GM18870 (cell line): ENCODE results near the gene HFM1.
"Not testable (repeated sequence)": the region's sequence is repeated elsewhere in the genome, so short reads cannot be mapped to it uniquely, and the experiment has no call there.

ENCODE experiments used
- ATAC-seq: cut with Tn5 transposase; IDR thresholded peaks from one replicate; pipeline ENCODE4 v1.9.1; 2021; ENCODE audit warnings: moderate library complexity; ENCODE audit not compliant: unreplicated experiment

Gene HFM1

DNA sequence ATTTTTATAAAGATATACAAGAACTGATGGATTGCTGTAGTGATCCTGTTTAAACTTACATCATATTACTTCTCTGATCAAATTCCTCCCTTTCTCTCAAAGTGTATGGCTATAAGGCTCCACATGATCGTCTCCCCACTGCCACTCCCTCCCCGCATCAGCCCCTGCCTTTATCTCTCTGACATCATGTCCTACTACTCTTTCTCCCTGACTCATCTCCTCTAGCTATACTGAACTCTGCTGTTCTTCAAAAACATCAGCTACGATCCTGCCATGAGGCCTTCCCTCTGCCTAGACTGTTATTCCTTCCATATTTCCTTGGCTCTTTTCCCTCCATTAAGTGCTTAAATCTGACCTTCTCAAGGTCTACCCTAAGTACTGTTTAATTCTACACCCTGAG is 22.8 kb downstream of the HFM1 start:
- no peak for ATAC-seq

DNA sequence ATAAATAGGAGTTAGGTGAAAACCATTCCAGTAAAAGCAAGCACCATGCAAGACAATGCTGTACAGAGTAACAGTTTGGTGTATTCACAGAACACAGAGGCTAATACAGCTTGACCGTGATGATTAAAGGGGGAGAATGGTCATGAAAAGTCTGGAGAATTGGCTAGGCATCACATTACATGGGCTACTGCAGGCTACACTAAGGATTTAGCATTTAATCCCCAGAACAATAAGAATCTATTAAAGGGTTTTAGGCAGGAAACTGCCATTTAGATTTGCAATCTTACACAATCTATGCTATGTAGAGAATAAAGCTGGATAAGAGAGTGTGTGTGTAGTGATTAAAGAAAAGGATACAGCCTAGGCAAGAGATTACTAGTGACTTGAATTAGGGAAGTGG is 30.6 kb downstream of the HFM1 start:
- ATAC-seq: no peak

DNA sequence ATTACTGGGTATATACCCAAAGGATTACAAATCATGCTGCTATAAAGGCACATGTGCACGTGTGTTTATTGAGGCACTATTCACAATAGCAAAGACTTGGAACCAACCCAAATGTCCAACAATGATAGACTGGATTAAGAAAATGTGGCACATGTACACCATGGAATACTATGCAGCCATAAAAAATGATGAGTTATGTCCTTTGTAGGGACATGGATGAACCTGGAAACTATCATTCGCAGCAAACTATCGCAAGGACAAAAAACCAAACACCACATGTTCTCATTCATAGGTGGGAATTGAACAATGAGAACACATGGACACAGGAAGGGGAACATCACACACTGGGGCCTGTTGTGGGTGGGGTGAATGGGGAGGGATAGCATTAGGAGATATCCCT is 32.4 kb downstream of the HFM1 start:
- ATAC-seq: not testable (repeated sequence)

DNA sequence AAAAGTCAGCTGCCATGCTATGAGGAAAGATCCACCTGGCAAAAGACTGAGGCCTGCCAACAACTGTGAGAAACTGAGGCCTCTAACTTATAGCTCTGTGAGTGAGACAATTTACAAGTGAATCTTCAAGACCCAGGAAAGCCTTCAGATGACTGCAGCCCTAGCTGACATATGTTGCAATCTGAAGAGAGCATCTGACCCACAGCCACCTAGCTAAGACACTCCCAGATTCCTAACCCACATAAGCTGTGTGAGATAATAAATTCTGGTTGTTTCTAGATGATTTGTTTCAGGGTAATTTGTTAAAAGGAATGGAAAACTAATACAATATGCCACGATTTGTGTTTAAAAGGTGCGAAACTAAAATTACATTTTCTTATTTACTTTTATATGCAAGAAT is 55.1 kb downstream of the HFM1 start:
- ATAC-seq: no peak

DNA sequence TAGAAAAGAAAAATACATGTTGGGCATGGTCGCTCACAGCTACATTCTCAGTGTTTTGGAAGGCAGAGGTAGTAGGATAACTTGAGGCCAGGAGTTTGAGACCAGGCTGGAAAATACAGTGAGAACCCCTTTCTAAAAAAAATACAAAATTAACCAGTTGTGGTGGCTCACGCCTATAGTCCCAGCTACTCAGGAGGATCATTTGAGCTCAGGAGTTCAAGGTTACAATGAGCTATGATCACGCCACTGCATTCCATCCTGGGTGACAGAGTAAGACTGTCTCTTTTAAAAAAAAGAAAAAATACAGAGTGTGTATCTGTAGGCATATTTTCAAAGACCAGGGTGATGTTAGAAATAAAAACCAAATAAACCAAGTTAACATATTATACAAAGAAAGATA is 57.8 kb downstream of the HFM1 start:
- ATAC-seq: no peak

DNA sequence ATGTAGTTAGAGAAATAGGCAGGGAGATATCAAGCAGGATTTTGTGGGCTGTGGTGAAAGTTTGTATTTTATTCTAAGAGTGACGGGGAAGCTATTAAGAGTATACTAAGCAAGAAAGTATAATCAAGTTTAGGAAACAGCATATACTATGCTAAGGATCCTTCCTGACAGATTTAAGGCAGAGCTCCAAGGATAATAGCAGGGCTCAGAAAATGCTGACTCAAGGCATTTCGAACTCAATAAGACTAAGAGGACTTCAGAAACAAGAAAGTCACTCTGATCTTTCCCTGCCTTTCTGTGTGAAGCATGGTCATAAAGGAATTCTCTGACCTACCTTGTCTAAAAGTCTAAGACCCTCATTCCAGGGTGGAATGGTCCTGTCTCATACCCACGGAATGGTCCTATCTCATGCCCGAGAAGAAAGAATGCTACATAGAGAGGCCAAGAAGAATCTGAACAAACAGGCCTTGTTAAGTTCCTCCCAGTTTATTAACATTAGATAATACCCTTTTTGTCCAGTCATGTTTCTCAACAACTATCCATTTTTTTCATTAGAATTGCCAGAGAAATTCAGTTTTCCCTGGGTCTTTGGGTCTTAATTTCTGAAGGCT is 59.1 kb downstream of the HFM1 start:
- ATAC-seq: no peak

DNA sequence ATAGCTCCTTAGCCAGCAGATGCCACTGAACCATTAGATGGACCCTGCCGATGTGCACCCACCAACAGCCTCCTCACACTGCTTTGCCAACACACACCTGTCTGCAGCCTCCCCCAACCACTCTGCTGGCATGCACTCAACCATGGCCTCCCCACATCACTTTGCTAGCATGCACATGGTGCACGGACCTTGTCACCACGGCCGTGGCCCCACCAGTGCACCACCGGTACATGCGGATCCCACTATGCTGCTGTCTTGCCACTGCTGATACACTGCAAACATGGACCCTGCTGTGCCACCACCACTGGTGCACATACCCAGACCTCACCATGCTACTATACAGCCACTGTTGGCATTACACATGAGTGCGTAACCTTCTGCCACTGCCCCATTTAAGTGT is 66.1 kb downstream of the HFM1 start:
- ATAC-seq: no peak

DNA sequence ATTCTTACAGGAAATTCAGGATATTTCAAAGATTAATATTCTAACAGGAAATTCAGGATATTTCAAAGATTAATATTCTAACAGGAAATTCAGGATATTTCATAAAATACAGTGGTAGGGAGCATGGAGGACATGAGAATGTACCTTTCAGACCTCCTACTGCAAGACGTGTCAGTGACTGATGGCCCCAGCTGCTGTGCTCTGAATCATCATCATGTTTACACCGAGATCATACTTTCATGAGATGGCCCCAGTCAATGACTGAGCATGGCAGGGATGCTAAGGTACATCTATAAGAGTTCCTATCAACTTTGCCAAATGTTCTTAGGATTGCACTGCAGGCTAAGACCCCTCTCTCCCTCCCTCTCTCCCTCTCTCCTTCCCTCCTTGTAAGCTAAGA is 69.0 kb downstream of the HFM1 start:
- ATAC-seq: no peak

DNA sequence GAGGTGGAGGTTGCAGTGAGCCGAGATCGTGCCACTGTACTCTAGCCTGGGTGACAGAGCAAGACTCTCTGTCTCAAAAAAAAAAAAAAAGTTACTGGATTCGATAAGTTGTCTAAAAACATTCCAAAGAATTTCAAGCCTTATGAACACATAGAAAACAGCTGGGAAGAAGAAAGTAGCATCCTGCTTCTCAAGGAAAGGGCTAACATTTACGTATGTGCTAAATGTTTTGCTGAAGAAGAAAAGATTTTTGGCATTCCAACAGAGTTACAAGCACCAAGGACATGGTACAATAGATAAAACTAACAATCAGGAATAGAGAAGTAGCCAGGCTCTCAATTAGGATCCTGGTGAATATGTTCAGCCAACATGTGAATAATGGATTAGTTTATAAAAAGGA is 69.8 kb downstream of the HFM1 start:
- ATAC-seq: no peak

DNA sequence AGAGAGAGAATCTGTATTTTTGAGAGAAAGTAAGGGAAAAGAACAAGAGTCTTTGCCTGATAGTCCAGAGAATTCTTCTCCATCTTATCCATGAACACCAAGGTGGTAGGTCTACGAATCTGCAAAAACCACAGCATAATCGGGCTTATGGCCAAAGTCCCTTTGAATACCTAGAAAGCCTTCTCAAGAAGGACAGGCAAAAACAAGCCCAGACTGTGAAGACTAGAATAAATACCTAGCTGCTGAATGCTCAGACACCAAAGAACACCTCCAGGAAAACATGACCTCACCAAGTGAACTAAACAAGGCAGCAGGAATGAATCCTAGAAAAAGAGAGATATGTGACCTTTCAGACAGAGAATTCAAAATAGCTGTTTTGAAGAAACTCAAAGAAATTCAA is 79.2 kb downstream of the HFM1 start:
- no peak for ATAC-seq

DNA sequence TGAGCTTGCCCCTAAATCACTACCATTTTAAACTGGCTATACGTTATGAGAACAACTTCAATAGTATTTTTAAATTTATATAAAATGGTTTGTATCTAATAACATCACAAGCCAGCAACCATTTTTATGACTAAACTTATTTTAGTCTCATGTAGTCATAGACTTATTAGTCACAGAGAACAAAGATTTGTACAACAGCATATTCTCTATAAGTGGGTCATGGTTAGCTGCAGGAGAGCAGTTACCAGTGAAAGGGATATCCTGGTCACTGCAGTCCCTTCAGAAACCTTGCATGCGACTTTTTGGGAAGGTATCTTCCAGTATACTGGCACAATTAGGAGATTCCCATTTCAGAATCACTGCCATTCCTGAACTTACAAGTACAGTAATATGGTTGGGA is 90.0 kb downstream of the HFM1 start:
- ATAC-seq: no peak

DNA sequence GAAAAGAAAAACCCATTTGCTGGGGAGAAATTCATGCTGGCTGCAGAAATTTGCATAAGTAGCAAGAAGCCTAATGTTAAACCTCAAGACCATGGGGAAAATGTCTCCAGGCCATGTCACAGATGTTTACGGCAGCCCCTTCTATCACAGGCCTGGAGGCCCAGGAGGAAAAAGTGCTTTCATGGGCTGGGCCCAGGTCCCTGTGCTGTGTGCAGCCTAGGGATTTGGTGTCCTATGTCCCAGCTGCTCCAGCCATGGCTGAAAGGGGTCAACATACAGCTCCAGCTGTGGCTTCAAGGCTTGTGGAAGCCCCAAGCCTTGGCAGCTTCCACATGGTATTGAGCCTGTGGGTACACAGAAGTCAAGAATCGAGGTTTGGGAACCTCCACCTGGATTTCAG is 93.0 kb downstream of the HFM1 start:
- no peak for ATAC-seq

DNA sequence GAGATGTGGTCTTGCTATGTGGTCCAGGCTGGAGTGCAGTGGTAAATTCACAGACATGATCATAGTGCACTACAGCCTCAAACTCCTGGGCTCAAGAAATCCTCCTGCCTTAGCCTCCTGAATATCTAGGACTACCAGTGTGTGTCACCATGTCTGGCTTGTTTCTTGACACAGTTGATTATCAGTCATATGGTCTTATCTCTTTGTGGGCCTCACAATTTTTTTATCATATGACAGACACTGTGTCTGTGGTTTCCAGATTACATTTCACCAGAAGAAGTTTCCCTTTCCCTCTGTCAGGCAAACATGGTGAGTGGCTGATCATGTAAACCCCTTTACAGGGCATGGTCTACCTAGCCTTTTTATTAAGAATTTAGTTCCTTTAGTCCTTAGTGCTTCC is 96.1 kb downstream of the HFM1 start:
- ATAC-seq: no peak

DNA sequence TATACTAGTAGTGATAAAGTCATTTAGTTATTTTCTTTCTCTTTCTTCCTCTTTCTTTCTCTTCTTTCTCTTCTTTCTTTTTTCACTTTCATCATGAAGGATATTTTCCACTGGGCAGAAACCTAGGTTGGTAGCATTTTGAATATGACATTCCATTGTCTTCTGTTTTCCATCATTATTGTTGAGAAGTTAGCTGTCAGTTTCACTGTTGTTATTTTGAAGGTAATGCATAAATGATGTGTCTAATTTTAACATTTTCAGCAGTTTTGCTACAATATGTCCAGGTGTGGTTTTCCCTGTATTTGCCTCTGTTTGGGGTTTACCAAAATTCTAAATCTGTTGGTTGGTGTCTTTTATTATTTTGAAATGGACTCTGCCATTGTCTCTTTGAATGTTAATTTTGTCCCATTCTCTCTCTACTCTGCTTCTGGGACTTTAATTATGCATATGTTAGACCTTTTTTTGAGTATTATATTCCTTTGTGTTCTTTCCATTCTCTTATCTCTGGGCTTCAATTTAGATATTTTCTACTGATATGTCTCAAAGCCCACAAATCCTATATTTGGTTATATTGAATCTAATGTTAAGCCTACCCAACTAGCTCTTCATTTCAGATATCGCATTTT is 96.7 kb downstream of the HFM1 start:
- no peak for ATAC-seq

DNA sequence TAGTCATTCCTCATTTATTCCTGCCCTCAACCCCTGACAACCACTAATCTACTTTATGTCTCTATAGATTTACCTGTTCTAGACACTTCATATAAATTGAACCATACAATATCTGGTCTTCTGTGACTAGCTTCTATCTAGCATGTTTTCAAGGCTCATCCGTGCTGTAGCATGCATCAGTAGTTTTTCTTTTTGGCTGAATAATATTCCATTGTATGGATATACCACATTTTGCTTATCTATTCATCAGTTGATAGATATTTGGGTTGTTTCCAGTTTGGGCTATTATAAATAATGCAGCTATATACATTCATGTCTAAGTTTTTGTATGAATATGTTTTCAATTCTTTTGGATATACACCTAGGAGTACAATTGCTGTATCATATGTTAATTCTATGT is 101.5 kb downstream of the HFM1 start:
- no peak for ATAC-seq

DNA sequence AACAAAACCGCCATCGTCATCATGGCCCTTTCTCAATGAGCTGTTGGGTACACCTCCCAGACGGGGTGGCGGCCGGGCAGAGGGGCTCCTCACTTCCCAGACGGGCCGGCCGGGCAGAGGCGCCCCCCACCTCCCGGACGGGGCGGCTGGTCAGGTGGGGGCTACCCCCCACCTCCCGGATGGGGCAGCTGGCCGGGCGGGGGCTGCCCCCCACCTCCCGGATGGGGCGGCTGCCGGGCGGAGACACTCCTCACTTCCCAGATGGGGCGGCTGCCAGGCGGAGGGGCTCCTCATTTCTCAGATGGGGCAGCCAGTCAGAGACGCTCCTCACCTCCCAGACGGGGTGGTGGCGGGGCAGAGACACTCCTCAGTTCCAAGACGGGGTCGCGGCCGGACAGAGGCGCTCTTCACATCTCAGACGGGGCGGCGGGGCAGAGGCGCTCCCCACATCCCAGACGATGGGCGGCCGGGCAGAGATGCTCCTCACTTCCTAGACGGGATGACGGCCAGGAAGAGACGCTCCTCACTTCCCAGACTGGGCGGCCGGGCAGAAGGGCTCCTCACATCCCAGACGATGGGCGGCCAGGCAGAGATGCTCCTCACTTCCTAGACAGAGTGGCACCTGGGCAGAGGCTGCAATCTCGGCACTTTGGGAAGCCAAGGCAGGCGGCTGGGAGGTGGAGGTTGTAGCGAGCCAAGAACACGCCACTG is 115.6 kb downstream of the HFM1 start:
- ATAC-seq: not testable (repeated sequence)

DNA sequence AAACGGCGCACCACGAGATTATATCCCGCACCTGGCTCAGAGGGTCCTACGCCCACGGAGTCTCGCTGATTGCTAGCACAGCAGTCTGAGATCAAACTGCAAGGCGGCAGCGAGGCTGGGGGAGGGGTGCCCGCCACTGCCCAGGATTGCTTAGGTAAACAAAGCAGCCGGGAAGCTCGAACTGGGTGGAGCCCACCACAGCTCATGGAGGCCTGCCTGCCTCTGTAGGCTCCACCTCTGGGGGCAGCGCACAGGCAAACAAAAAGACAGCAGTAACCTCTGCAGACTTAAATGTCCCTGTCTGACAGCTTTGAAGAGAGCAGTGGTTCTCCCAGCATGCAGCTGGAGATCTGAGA is 117.7 kb downstream of the HFM1 start:
- not testable (repeated sequence) for ATAC-seq

DNA sequence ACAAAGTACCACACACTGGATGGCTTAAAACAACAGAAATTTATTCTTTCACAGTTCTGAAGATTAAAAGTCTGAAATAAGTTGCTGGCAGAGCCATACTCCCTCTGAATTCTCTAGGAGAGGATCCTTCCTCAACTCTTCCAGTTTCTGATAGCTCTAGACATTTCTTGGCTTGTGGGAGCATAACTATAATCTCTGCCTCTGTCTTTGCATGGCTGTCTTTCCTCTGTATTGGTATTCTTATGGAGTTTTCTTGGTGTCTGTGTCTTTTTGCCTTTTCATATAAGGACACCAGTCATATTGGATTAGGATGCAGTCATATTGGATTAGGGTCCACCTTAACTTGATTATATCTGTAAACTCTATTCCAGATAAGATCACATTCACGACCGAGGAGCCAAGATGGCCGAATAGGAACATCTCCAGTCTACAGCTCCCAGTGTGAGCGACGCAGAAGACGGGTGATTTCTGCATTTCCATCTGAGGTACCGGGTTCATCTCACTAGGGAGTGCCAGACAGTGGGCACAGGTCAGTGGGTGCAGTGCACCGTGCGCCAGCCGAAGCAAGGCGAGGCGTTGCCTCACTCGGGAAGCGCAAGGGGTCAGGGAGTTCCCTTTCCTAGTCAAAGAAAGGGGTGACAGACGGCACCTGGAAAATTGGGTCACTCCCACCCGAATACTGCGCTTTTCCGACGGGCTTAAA is 118.2 kb downstream of the HFM1 start:
- not testable (repeated sequence) for ATAC-seq

DNA sequence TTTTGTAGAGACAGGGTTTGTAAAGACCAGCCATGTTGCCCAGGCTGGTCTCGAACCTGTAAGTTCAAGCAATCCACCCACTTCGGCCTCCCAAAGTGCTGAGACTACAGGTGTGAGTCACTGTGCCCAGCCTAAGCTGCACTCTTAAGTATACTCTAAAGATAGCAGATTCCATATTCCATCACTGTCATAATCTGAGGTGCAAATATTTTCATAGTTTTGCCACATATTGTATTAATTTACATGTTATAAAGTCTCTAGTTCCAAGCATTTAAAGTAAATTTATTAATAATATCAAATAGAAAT is 121.3 kb downstream of the HFM1 start:
- no peak for ATAC-seq

DNA sequence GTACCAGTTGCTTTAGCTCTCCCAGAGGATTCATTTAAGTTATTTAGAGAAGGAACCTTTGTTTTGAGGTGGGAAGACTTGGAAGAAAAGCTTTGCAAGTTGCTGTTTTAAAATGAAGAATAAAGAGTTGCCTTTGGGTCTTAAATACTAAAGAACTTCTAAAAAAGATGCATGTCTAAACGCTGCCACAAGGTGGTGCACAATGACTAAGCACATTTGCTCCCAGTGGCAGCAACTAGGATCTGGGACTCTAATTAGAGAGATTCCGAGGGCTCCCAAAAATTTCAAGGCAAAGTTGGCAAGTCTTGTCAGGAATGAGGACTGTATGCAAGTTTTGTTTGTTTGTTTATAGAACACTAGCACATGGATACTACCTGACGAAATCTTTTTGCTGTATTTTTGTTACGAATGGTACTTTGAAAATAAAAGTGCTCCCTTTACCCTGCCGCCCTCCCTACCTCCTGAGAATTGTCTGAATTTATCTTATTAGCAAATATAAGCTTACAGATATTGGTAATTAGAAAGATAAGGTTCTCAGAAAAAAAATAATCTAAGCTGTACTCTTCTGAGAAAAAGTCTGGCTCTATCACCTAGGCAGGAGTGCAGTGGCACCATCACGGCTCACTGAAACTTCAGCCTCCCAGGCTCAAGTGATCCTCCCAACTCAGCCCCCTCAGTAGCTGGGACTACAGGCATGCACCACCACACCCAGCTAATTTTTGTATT is 121.8 kb downstream of the HFM1 start:
- ATAC-seq: peak; percentile 66

DNA sequence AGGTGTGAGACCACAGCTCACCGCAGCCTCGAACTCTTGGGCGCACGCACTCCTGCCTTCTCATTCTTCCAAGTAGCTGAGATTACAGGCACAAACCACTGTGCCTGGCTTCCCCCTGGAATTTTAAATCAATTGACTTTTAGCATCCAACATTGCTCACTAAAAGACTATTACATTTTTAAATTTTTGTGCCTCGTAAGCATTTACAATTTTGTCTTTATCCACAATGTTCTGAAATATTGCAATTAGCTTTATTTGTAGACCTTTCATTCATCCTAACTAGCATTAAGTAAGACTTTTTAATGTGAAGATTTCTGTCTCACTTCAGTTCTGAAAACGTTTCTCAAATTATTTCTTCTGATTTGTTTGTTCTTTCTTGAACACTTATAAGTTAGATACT is 122.9 kb downstream of the HFM1 start:
- ATAC-seq: no peak

DNA sequence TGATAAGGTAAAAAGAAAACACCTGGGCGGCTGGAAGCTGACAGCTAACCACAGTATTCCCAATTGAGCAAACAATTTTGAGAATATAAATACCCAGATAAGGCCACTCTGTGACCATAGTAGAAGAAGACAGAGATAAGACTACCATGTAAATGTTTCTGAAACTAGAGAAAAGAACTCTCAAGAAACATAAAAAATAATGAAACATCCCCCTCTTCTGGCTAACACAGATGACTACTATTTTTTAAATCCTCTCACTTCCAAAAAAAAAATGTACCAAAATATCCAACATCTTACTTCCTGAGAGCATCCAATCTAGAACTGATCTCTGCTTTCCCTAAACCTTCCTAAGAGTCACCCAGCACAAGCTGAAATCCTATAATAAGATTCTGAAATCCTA is 125.9 kb downstream of the HFM1 start:
- no peak for ATAC-seq
